HepG2 (cell line): ENCODE results near the gene ENO3. TPM values are rescaled to one million over a fixed set of nuclear protein-coding genes. Genes with fewer than 3 reads are reported as not detected.

Experiments used
- DMAP1 ChIP-seq: IDR thresholded peaks from 2 replicates; pipeline ENCODE4 v1.6.1; 2016
- DNMT3B ChIP-seq: conservative IDR thresholded peaks from 2 replicates; pipeline ENCODE4 v1.6.1; 2016; ENCODE audit warnings: missing biosample characterization, control low read depth
- FLYWCH1 ChIP-seq: sonication (generic); formaldehyde crosslinking; IDR thresholded peaks from 2 replicates; pipeline ENCODE4 v1.8.1; 2023; ENCODE audit warnings: mild to moderate bottlenecking, missing genetic modification reagents
- GATAD2A ChIP-seq: IDR thresholded peaks from 2 replicates; pipeline ENCODE4 v1.6.1; 2016
- GFI1 ChIP-seq: sonication (generic); formaldehyde crosslinking; IDR thresholded peaks from 2 replicates; pipeline ENCODE4 v1.5.0; 2020; ENCODE audit warnings: missing genetic modification reagents, mild to moderate bottlenecking, borderline replicate concordance
- KAT8 ChIP-seq: IDR thresholded peaks from 2 replicates; pipeline ENCODE4 v1.6.1; 2016; ENCODE audit warnings: missing genetic modification reagents, missing compliant biosample characterization
- MTA1 ChIP-seq: sonication (generic); formaldehyde crosslinking; IDR thresholded peaks from 2 replicates; pipeline ENCODE4 v1.4.0; 2020; ENCODE audit warnings: missing genetic modification reagents, mild to moderate bottlenecking, borderline replicate concordance
- MYC ChIP-seq: sonication (generic); formaldehyde crosslinking; IDR thresholded peaks from 2 replicates; pipeline ENCODE4 v1.9.0; 2021; ENCODE audit warnings: missing genetic modification reagents, borderline replicate concordance
- NFE2L2 ChIP-seq: fragments of 150-350 bp; IDR thresholded peaks from 2 replicates; pipeline ENCODE4 v1.6.1; 2014; ENCODE audit warnings: low read length
- NFKB2 ChIP-seq: sonication (generic); formaldehyde crosslinking; IDR thresholded peaks from 2 replicates; pipeline ENCODE4 v1.4.0; 2020; ENCODE audit warnings: missing genetic modification reagents, borderline replicate concordance
- RAD21 ChIP-seq: fragments of 450-650 bp; formaldehyde crosslinking; IDR thresholded peaks from 2 replicates; pipeline ENCODE4 v1.5.0; 2020; ENCODE audit warnings: mild to moderate bottlenecking
- SMARCC2 ChIP-seq: fragments of 450-650 bp; IDR thresholded peaks from 2 replicates; pipeline ENCODE4 v1.6.1; 2017; ENCODE audit warnings: antibody characterized with exemption, mild to moderate bottlenecking
- SRY ChIP-seq: sonication (generic); formaldehyde crosslinking; IDR thresholded peaks from 2 replicates; pipeline ENCODE4 v1.8.0; 2022; ENCODE audit warnings: mild to moderate bottlenecking, missing genetic modification reagents
- SYNCRIP ChIP-seq: fragments of 200-400 bp; formaldehyde crosslinking; IDR thresholded peaks from 2 replicates; pipeline ENCODE4 v1.6.1; 2018; ENCODE audit warnings: mild to moderate bottlenecking, low read depth, low read length; ENCODE audit not compliant: insufficient read depth
- ZNF143 ChIP-seq: sonication (generic); formaldehyde crosslinking; IDR thresholded peaks from 2 replicates; pipeline ENCODE4 v1.4.0; 2020; ENCODE audit warnings: missing genetic modification reagents
- ZNF18 ChIP-seq: sonication (generic); formaldehyde crosslinking; IDR thresholded peaks from 2 replicates; pipeline ENCODE4 v1.8.0; 2022; ENCODE audit warnings: mild to moderate bottlenecking, missing genetic modification reagents; ENCODE audit not compliant: insufficient replicate concordance
- ZNF207 ChIP-seq: fragments of 450-650 bp; IDR thresholded peaks from 2 replicates; pipeline ENCODE4 v1.6.1; 2016; ENCODE audit warnings: antibody characterized with exemption, borderline replicate concordance
- ZNF343 ChIP-seq: sonication (generic); formaldehyde crosslinking; IDR thresholded peaks from 2 replicates; pipeline ENCODE4 v1.4.0; 2020; ENCODE audit warnings: mild to moderate bottlenecking, missing genetic modification reagents
- ZNF430 ChIP-seq: sonication (generic); formaldehyde crosslinking; IDR thresholded peaks from 2 replicates; pipeline ENCODE4 v1.9.0; 2021; ENCODE audit warnings: mild to moderate bottlenecking, missing genetic modification reagents
- ZNF446 ChIP-seq: sonication (generic); formaldehyde crosslinking; IDR thresholded peaks from 2 replicates; pipeline ENCODE4 v1.5.0; 2020; ENCODE audit warnings: mild to moderate bottlenecking, missing genetic modification reagents
- ZNF563 ChIP-seq: sonication (generic); formaldehyde crosslinking; IDR thresholded peaks from 2 replicates; pipeline ENCODE4 v1.8.0; 2022; ENCODE audit warnings: mild to moderate bottlenecking, moderate library complexity, missing genetic modification reagents
- ZNF674 ChIP-seq: sonication (generic); formaldehyde crosslinking; IDR thresholded peaks from 2 replicates; pipeline ENCODE4 v1.5.0; 2020; ENCODE audit warnings: low read depth, mild to moderate bottlenecking, missing genetic modification reagents
- ZNF790 ChIP-seq: sonication (generic); formaldehyde crosslinking; IDR thresholded peaks from 2 replicates; pipeline ENCODE4 v1.8.0; 2022; ENCODE audit warnings: missing genetic modification reagents, mild to moderate bottlenecking, borderline replicate concordance
- polyA plus RNA-seq, 8 experiments: library from polyadenylated mRNA; depleted of rRNA in 3 of 8; stranded (reverse) in 7 of 8; unstranded in 1 of 8; fragments of >200 nt; fragmentation: Illumina TruSeq in 4 of 8; extraction: Trizol in 4 of 8; gene quantifications; 2 replicates each; pipeline versions ENCODE4 v1.2.1 to v1.2.3, GENCODE V29; 2011 to 2016; ENCODE audit warnings: low read depth in 4 of 8, missing spikeins in 1 of 8, mixed read lengths in 1 of 8; ENCODE audit not compliant: insufficient read depth in 1 of 8
- total RNA-seq, 5 experiments: library from RNA; depleted of rRNA; stranded (reverse); fragments of >200 nt; fragmentation: Illumina TruSeq; extraction: Trizol; gene quantifications; 2 replicates each; pipeline ENCODE4 v1.2.3, GENCODE V29; 2016; ENCODE audit warnings: low read depth in 1 of 5
- TF ChIP-seq, protein P1 (sequence below): sonication (generic); formaldehyde crosslinking; IDR thresholded peaks from 2 replicates; pipeline ENCODE4 v1.4.0; 2020; ENCODE audit warnings: missing genetic modification reagents
- TF ChIP-seq, protein P2 (sequence below): sonication (generic); formaldehyde crosslinking; IDR thresholded peaks from 2 replicates; pipeline ENCODE4 v1.8.0; 2022; ENCODE audit warnings: mild to moderate bottlenecking, missing genetic modification reagents, borderline replicate concordance

Gene ENO3
- total and polyA plus RNA-seq, 2 of the 13 experiments (the other 11 are each of a cell fraction or from before 2014, with no cell fraction given), result 59.8 to 69.8 TPM

DNA sequence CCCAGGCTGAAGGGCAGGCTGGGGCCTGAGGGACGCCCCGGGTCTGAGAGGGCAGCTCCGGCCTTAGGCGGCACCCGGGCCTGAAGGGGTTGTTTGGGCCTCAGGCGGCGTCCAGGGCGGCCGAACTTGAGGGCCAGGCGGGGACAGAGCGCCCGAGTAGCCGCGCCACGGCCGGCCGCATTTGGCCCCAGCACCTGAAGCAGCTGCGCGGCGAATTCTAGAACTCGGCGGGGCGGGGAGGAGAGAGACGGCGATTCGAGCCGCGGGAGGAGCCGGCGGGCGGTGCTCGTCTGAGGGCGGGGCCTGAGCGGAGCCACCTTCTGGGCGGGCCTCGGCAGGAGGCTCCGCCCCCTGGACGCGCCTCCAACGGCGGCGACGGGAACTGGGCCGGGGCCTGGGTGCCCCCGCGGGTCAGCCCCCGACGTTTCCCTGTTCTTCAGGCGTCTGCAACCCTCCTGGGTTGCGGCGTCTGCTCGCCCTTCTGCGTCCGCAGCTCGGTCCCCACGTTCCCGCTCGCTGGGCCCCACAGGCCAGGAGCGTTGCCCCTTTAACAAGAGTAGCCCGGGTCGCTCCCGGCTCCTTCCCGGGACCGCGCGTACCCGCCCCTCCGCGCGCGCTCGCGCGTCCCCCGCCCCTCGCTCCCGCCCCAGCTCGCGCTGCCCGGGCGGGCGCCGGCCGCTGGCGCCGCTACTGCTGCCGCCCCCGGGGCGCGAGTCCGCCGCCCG lies 46.5 kb downstream of the ENO3 start, which contains the start of the genes INCA1 and KIF1C (continued):
- no peak; the same call in 1 of the 2 replicates for TF ChIP-seq DMAP1 (CRISPR knock-in tag)
- no peak for TF ChIP-seq FLYWCH1 (CRISPR knock-in tag)
- peak; percentile 54; the same call in 1 of the 2 replicates for TF ChIP-seq ZNF430 (CRISPR knock-in tag)
- 0 out of 2 replicates have a peak, but pooled peaks have one; percentile 41 for TF ChIP-seq ZNF343 (CRISPR knock-in tag)
- no peak for TF ChIP-seq DNMT3B (CRISPR knock-in tag)
- no peak for TF ChIP-seq ZNF674 (CRISPR knock-in tag)
- no peak for TF ChIP-seq SYNCRIP
- TF ChIP-seq GFI1 (CRISPR knock-in tag), result 0 out of 2 replicates have a peak, but pooled peaks have one; percentile 63
- no peak; the same call in 1 of the 2 replicates for TF ChIP-seq ZNF563 (CRISPR knock-in tag)
- peak; percentile 61; the same call in 1 of the 2 replicates for TF ChIP-seq ZNF790 (CRISPR knock-in tag)
- TF ChIP-seq, protein P1, sequence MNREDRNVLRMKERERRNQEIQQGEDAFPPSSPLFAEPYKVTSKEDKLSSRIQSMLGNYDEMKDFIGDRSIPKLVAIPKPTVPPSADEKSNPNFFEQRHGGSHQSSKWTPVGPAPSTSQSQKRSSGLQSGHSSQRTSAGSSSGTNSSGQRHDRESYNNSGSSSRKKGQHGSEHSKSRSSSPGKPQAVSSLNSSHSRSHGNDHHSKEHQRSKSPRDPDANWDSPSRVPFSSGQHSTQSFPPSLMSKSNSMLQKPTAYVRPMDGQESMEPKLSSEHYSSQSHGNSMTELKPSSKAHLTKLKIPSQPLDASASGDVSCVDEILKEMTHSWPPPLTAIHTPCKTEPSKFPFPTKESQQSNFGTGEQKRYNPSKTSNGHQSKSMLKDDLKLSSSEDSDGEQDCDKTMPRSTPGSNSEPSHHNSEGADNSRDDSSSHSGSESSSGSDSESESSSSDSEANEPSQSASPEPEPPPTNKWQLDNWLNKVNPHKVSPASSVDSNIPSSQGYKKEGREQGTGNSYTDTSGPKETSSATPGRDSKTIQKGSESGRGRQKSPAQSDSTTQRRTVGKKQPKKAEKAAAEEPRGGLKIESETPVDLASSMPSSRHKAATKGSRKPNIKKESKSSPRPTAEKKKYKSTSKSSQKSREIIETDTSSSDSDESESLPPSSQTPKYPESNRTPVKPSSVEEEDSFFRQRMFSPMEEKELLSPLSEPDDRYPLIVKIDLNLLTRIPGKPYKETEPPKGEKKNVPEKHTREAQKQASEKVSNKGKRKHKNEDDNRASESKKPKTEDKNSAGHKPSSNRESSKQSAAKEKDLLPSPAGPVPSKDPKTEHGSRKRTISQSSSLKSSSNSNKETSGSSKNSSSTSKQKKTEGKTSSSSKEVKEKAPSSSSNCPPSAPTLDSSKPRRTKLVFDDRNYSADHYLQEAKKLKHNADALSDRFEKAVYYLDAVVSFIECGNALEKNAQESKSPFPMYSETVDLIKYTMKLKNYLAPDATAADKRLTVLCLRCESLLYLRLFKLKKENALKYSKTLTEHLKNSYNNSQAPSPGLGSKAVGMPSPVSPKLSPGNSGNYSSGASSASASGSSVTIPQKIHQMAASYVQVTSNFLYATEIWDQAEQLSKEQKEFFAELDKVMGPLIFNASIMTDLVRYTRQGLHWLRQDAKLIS, result no peak
- TF ChIP-seq SRY (CRISPR knock-in tag), result 0 out of 2 replicates have a peak, but pooled peaks have one; percentile 66
- no peak for TF ChIP-seq ZNF143
- peak; percentile 25; the same call in 1 of the 2 replicates for TF ChIP-seq MYC (CRISPR knock-in tag)
- 0 out of 2 replicates have a peak, but pooled peaks have one; percentile 13 for TF ChIP-seq GATAD2A (CRISPR knock-in tag)
- no peak for TF ChIP-seq SMARCC2
- TF ChIP-seq MTA1, result no peak
- peak; percentile 25 for TF ChIP-seq ZNF446 (CRISPR knock-in tag)
- no peak for TF ChIP-seq NFE2L2
- TF ChIP-seq, protein P2, sequence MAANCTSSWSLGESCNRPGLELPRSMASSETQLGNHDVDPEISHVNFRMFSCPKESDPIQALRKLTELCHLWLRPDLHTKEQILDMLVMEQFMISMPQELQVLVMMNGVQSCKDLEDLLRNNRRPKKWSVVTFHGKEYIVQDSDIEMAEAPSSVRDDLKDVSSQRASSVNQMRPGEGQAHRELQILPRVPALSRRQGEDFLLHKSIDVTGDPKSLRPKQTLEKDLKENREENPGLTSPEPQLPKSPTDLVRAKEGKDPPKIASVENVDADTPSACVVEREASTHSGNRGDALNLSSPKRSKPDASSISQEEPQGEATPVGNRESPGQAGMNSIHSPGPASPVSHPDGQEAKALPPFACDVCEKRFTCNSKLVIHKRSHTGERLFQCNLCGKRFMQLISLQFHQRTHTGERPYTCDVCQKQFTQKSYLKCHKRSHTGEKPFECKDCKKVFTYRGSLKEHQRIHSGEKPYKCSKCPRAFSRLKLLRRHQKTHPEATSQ, result no peak
- peak; percentile 24 for TF ChIP-seq ZNF18 (CRISPR knock-in tag)
- TF ChIP-seq KAT8 (CRISPR knock-in tag), result peak; percentile 39; the same call in 1 of the 2 replicates
- TF ChIP-seq NFKB2, result peak; percentile 92; the same call in 1 of the 2 replicates
- no peak for TF ChIP-seq ZNF207
- TF ChIP-seq RAD21 (CRISPR knock-in tag), result peak; percentile 23; the same call in 1 of the 2 replicates
